ENCODE results near the gene HLA-DQB1. TPM values are rescaled to one million over a fixed set of nuclear protein-coding genes. Genes with fewer than 3 reads are reported as not detected.

The HLA-DQB1 gene
- total and polyA plus RNA-seq, 2 of the 8 experiments (the other 6 are each of a cell fraction or from before 2014, with no cell fraction given) = 1.2 to 5.2 TPM

DNA sequence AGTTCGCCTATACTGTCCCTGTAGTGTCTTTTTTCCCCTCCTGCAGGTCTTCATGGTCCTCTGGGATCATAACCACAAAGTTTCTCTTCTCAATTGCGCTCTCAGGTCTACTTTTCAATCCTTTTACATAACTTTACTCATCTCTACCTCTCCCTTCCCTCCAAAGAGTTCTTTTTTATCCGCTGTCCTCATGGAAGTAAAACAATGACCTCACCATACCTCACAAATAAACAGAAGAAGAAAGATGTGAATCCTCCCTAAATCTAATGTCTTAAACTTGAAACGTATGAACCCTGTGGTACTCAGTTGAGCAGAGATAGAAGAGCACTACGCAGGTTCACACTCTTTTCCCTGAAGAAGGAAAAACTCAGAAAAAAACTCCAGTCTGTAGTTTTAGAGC, 41.3 kb downstream of the HLA-DQB1 start:
- H3K4me3 ChIP-seq (ENCODE audit: extremely low read depth in 1 of 4, insufficient read depth in 2 of 4, low read depth in 3 of 4, low read length in 4 of 4) = no peak overlapping the region
- CTCF ChIA-PET (ENCODE audit: partially characterized antibody) = interaction anchor here (1.3 kb wide), 1 partner anchor 212 kb away, joined by 4 read pairs; no protein-coding TSS in a partner anchor
- H4K8ac ChIP-seq (ENCODE audit: extremely low read depth, insufficient read depth, low read length) = no peak overlapping the region
- H3K9ac ChIP-seq (replicated peaks in 1 of 4; ENCODE audit: extremely low read depth in 1 of 4, low read depth in 3 of 4, low read length in 3 of 4) = no peak overlapping the region
- no peaks in the 10 kb centered on the region for H3K79me2 ChIP-seq (ENCODE audit: control insufficient read depth in 1 of 2, insufficient read depth in 2 of 2, low read length in 2 of 2)
- H3K36me3 ChIP-seq (ENCODE audit: control insufficient read depth in 2 of 4, insufficient read depth in 4 of 4, low read length in 3 of 4) = no peaks in the 10 kb centered on the region
- no peak overlapping the region for H2BK15ac ChIP-seq (ENCODE audit: low read length)
- no peaks in the 10 kb centered on the region for H4K20me1 ChIP-seq (replicated peaks in 1 of 2; ENCODE audit: control insufficient read depth in 1 of 2, insufficient read depth in 2 of 2, low read length in 2 of 2)
- no peak overlapping the region for H2AFZ ChIP-seq (ENCODE audit: low read length)
- no peak overlapping the region for H3K23ac ChIP-seq (ENCODE audit: insufficient read length)
- H4K91ac ChIP-seq (replicated peaks; ENCODE audit: insufficient read length, low read length) = no peak overlapping the region
- H3K23me2 ChIP-seq (ENCODE audit: low read depth, low read length) = no peaks in the 10 kb centered on the region
- no peaks in the 10 kb centered on the region for H3K9me3 ChIP-seq (ENCODE audit: insufficient read depth in 2 of 2, low read depth in 1 of 2, low read length in 1 of 2)
- DNase-seq (ENCODE audit: low read depth in 1 of 2, low spot score in 2 of 2) (no peak), FAIRE-seq (no peak)
- 17% methylated on average over 5 of the region's 5 CpGs; no CpG with 5 or more reads in 1 of the 2 experiments for WGBS, 2 experiments (ENCODE audit: extremely low coverage in 1 of 2, insufficient coverage in 1 of 2, insufficient read length in 1 of 2, insufficient replicate concordance in 2 of 2, low coverage in 1 of 2, low lambda C conversion rate in 2 of 2, missing lambda C conversion rate in 1 of 2)
- H3K14ac ChIP-seq (ENCODE audit: insufficient read length) = no peak overlapping the region
- H3K18ac ChIP-seq (ENCODE audit: extremely low read depth, low read length) = no peak overlapping the region
- H2AK5ac ChIP-seq (ENCODE audit: low read depth, low read length) = no peak overlapping the region
- H3K4me1 ChIP-seq (replicated peaks in 1 of 4; ENCODE audit: control insufficient read depth in 3 of 4, insufficient read depth in 4 of 4, low read length in 3 of 4) = no peaks in the 10 kb centered on the region
- no peak overlapping the region for H4K5ac ChIP-seq (ENCODE audit: insufficient read length, low read depth, low read length)
- no peak overlapping the region for H2BK20ac ChIP-seq (ENCODE audit: low read length)
- no peak overlapping the region for H2BK12ac ChIP-seq (ENCODE audit: low read depth, low read length)
- H2BK5ac ChIP-seq (ENCODE audit: low read depth, low read length) = no peak overlapping the region
- POLR2A ChIA-PET (ENCODE audit: partially characterized antibody) = no interaction called here
- TF ChIP-seq FOSL1 (IDR thresholded peaks at IDR 0.05; ENCODE audit: insufficient read depth, low read depth, low read length) = no peak
- no peak for TF ChIP-seq SIX5 (IDR thresholded peaks at IDR 0.05; ENCODE audit: low read depth, low read length)
- TF ChIP-seq CHD2 (IDR thresholded peaks at IDR 0.05; ENCODE audit: low read length) = no peak
- TF ChIP-seq RNF2 (IDR thresholded peaks at IDR 0.05; ENCODE audit: borderline replicate concordance, low read depth, low read length, missing control alignments, poor library complexity, severe bottlenecking) = no peak
- no peak for TF ChIP-seq TAF1 (IDR thresholded peaks at IDR 0.05; ENCODE audit: low read depth, low read length)
- TF ChIP-seq POLR2AphosphoS5 (IDR thresholded peaks at IDR 0.05; ENCODE audit: low read depth, low read length) = no peak
- TF ChIP-seq, protein P1, sequence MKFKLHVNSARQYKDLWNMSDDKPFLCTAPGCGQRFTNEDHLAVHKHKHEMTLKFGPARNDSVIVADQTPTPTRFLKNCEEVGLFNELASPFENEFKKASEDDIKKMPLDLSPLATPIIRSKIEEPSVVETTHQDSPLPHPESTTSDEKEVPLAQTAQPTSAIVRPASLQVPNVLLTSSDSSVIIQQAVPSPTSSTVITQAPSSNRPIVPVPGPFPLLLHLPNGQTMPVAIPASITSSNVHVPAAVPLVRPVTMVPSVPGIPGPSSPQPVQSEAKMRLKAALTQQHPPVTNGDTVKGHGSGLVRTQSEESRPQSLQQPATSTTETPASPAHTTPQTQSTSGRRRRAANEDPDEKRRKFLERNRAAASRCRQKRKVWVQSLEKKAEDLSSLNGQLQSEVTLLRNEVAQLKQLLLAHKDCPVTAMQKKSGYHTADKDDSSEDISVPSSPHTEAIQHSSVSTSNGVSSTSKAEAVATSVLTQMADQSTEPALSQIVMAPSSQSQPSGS (IDR thresholded peaks at IDR 0.05; ENCODE audit: low read length) = no peak
- no peak for TF ChIP-seq POU5F1 (IDR thresholded peaks at IDR 0.05; ENCODE audit: low read depth, low read length)
- H3K79me1 ChIP-seq (ENCODE audit: low read depth, low read length) = no peaks in the 10 kb centered on the region
- no peak overlapping the region for H2BK120ac ChIP-seq (replicated peaks; ENCODE audit: low read depth, low read length)
- no peak overlapping the region for H3K56ac ChIP-seq (replicated peaks; ENCODE audit: insufficient read length, low read depth, low read length)
- H3K27ac ChIP-seq (ENCODE audit: low read depth, low read length) = no peak overlapping the region
- H3K4me2 ChIP-seq (ENCODE audit: insufficient read depth in 1 of 2, low read depth in 2 of 2, low read length in 2 of 2) = no peak overlapping the region
- no peak overlapping the region for H3K4ac ChIP-seq (replicated peaks; ENCODE audit: insufficient read length, low read depth, low read length)
- H3K27me3 ChIP-seq (replicated peaks in 1 of 4; ENCODE audit: control insufficient read depth in 3 of 4, extremely low read depth in 1 of 4, insufficient read depth in 3 of 4, low read length in 3 of 4) = no peaks in the 10 kb centered on the region

Measured in H1 (cell line).